Keratinocyte (primary cell): ENCODE measurements around the gene SMCO2. TPM values are rescaled to one million over a fixed set of nuclear protein-coding genes. Genes with fewer than 3 reads are reported as not detected.
A peak's percentile ranks its signal among the peaks of the same experiment; 100 is the strongest.

ENCODE experiments used
- DNase-seq: peaks from one replicate; pipeline ENCODE4 v3.0.0-alpha.2; 2011; ENCODE audit warnings: low read depth, missing footprints, low spot score
- FAIRE-seq: peaks from 2 replicates; lab custom pipeline; 2011; peaks lifted over from hg19 to GRCh38; lab: Jason Lieb, UNC
- H2AFZ ChIP-seq: 2 replicates; pipeline ENCODE4 v1.6.0; 2012; ENCODE audit warnings: low read length, control low read depth, inconsistent platforms; ENCODE audit not compliant: control insufficient read depth
- H3K27ac ChIP-seq: 2 replicates; pipeline ENCODE4 v1.5.1; 2011; ENCODE audit warnings: low read length; ENCODE audit not compliant: control insufficient read depth, insufficient read depth
- H3K27me3 ChIP-seq: 3 replicates; pipeline ENCODE4 v1.6.0; 2011; ENCODE audit warnings: low read length; ENCODE audit not compliant: control insufficient read depth, insufficient read depth; ENCODE audit errors: extremely low read depth
- H3K36me3 ChIP-seq, 2 experiments: 2 replicates in 1 of 2; 3 replicates in 1 of 2; pipeline ENCODE4 v1.5.1; 2011; ENCODE audit warnings: low read length in 2 of 2, mild to moderate bottlenecking in 1 of 2; ENCODE audit not compliant: control insufficient read depth in 2 of 2, insufficient read depth in 2 of 2; ENCODE audit errors: extremely low read depth in 1 of 2
- H3K4me1 ChIP-seq: 3 replicates; pipeline ENCODE4 v1.5.1; 2011; ENCODE audit warnings: low read length; ENCODE audit not compliant: control insufficient read depth, insufficient read depth; ENCODE audit errors: extremely low read depth
- H3K4me2 ChIP-seq: 3 replicates; pipeline ENCODE4 v1.6.0; 2011; ENCODE audit warnings: low read depth, low read length; ENCODE audit not compliant: control insufficient read depth, insufficient read depth; ENCODE audit errors: extremely low read depth
- H3K4me3 ChIP-seq, 3 experiments: fragments of 200-600 bp in 1 of 3; sonication (generic) in 1 of 3; 2 replicates in 2 of 3; 3 replicates in 1 of 3; pipeline ENCODE4 v1.5.1; 2011 to 2016; ENCODE audit warnings: low read length in 3 of 3, mild to moderate bottlenecking in 3 of 3, control low read depth in 2 of 3, inconsistent platforms in 1 of 3, low read depth in 1 of 3, mixed read lengths in 1 of 3, mixed run types in 1 of 3, moderate library complexity in 1 of 3; ENCODE audit not compliant: control insufficient read depth in 2 of 3, insufficient read depth in 2 of 3; ENCODE audit errors: extremely low read depth in 1 of 3
- H3K79me2 ChIP-seq: 2 replicates; pipeline ENCODE4 v1.6.0; 2012; ENCODE audit warnings: low read length; ENCODE audit not compliant: control insufficient read depth, insufficient read depth
- H3K9ac ChIP-seq: 3 replicates; pipeline ENCODE4 v1.6.0; 2011; ENCODE audit warnings: low read length; ENCODE audit not compliant: control insufficient read depth, insufficient read depth; ENCODE audit errors: extremely low read depth
- H3K9me1 ChIP-seq: 3 replicates; pipeline ENCODE4 v1.6.0; 2011; ENCODE audit warnings: low read length; ENCODE audit not compliant: control insufficient read depth, insufficient read depth; ENCODE audit errors: extremely low read depth
- H3K9me3 ChIP-seq: 2 replicates; pipeline ENCODE4 v1.5.1; 2012; ENCODE audit warnings: low read depth, low read length; ENCODE audit not compliant: control insufficient read depth
- H4K20me1 ChIP-seq: 3 replicates; pipeline ENCODE4 v1.6.0; 2011; ENCODE audit warnings: low read length; ENCODE audit not compliant: control insufficient read depth, insufficient read depth; ENCODE audit errors: extremely low read depth
- CTCF ChIP-seq, 3 experiments: IDR thresholded peaks in 1 of 3; conservative IDR thresholded peaks in 1 of 3; optimal IDR thresholded peaks in 1 of 3; 2 replicates in 2 of 3; 3 replicates in 1 of 3; pipeline versions ENCODE3 to v1.5.1; 2011; ENCODE audit warnings: low read length in 3 of 3, mild to moderate bottlenecking in 3 of 3, moderate library complexity in 2 of 3, control low read depth in 1 of 3, inconsistent platforms in 1 of 3; ENCODE audit not compliant: insufficient read depth in 2 of 3; ENCODE audit errors: extremely low read depth in 1 of 3
- EZH2 ChIP-seq: IDR thresholded peaks from one replicate; pipeline ENCODE4 v1.6.1; 2012; ENCODE audit warnings: inconsistent platforms, mild to moderate bottlenecking, low read length, moderate library complexity
- dilution Hi-C: fragments of 300-500 bp; cut with MboI; formaldehyde crosslinking; loops from one replicate; pipeline ENCODE4 v1.7.0; 2020; ENCODE audit warnings: low sequenced_read_pairs; ENCODE audit not compliant: extremely low pct_ligation_motif_present
- polyA plus RNA-seq, 5 experiments: library from polyadenylated mRNA; depleted of rRNA in 3 of 5; stranded (reverse) in 3 of 5; stranded (forward) in 1 of 5; unstranded in 1 of 5; fragments of >200 nt; gene quantifications; 1 replicate in 1 of 5; 2 replicates in 3 of 5; 3 replicates in 1 of 5; pipeline versions ENCODE4 v1.2.1 to v1.2.3, GENCODE V29; 2011 to 2012; ENCODE audit warnings: missing spikeins in 2 of 5, low read depth in 1 of 5, low replicate concordance in 1 of 5

SMCO2 gene
- polyA plus RNA-seq, 1 donor (not counting 4 experiments of a cell fraction or from before 2014, with no cell fraction given): 0.49 TPM

GRCh38 chr12:27412047-27412446 lies 34.5 kb upstream of the SMCO2 start:
- Histone ChIP-seq H3K36me3 (peaks cover 0 to 3% of the 10 kb centered on the region in 2 experiments), H4K20me1 (no peaks in the 10 kb centered on the region)
- no peak for FAIRE-seq

GRCh38 chr12:27422697-27423096 lies 23.8 kb upstream of the SMCO2 start:
- no peak overlapping the region for H2AFZ ChIP-seq
- H3K4me3 ChIP-seq: no peak overlapping the region
- no peak overlapping the region for H3K27ac ChIP-seq
- H3K36me3 ChIP-seq: peaks cover 3 to 8% of the 10 kb centered on the region in 2 experiments
- no peak overlapping the region for H3K9ac ChIP-seq
- dilution Hi-C loops: no loop called here
- H3K4me1 ChIP-seq: no peaks in the 10 kb centered on the region
- no peaks in the 10 kb centered on the region for H3K9me1 ChIP-seq
- H4K20me1 ChIP-seq: no peaks in the 10 kb centered on the region
- TF ChIP-seq EZH2: no peak
- peak in 1 of 3 experiments; percentile 1 for TF ChIP-seq CTCF (optimal IDR thresholded peaks at IDR 0.05 in 1 of 3, IDR thresholded peaks at IDR 0.05 in 1 of 3, conservative IDR thresholded peaks at IDR 0.05 in 1 of 3; ENCODE audit: extremely low read depth in 1 of 3, insufficient read depth in 2 of 3, low read length in 3 of 3)
- H3K79me2 ChIP-seq: no peaks in the 10 kb centered on the region
- FAIRE-seq: no peak
- H3K9me3 ChIP-seq: no peaks in the 10 kb centered on the region
- no peaks in the 10 kb centered on the region for H3K27me3 ChIP-seq
- DNase-seq: no peak
- no peak overlapping the region for H3K4me2 ChIP-seq

More at GRCh38 chr12:27412047-27412446, 34.5 kb upstream of the SMCO2 start:
- TF ChIP-seq CTCF (optimal IDR thresholded peaks at IDR 0.05 in 1 of 3, IDR thresholded peaks at IDR 0.05 in 1 of 3, conservative IDR thresholded peaks at IDR 0.05 in 1 of 3; ENCODE audit: extremely low read depth in 1 of 3, insufficient read depth in 2 of 3, low read length in 3 of 3): no peak
- no peak for TF ChIP-seq EZH2
- H2AFZ ChIP-seq: no peak overlapping the region
- dilution Hi-C loops: no loop called here
- no peaks in the 10 kb centered on the region for H3K9me3 ChIP-seq
- H3K27ac ChIP-seq: no peak overlapping the region
- H3K9me1 ChIP-seq: no peaks in the 10 kb centered on the region
- no peaks in the 10 kb centered on the region for H3K4me1 ChIP-seq
- no peak overlapping the region for H3K4me3 ChIP-seq
- no peaks in the 10 kb centered on the region for H3K79me2 ChIP-seq
- no peaks in the 10 kb centered on the region for H3K27me3 ChIP-seq
- H3K9ac ChIP-seq: no peak overlapping the region
- no peak overlapping the region for H3K4me2 ChIP-seq
- DNase-seq: no peak
